HG02610 (cell line): Measurements from ENCODE around the gene FRAS1.
"Not testable (repeated sequence)": the region's sequence is repeated elsewhere in the genome, so short reads cannot be mapped to it uniquely, and the experiment has no call there.

Experiments used
- ATAC-seq: cut with Tn5 transposase; IDR thresholded peaks from one replicate; pipeline ENCODE4 v1.9.1; 2021; ENCODE audit warnings: mild to moderate bottlenecking, moderate library complexity; ENCODE audit not compliant: unreplicated experiment

FRAS1 gene

GRCh38 chr4:78423790-78424189 is 366.7 kb downstream of the FRAS1 start:
- no peak for ATAC-seq

GRCh38 chr4:78424461-78424860 is 367.3 kb downstream of the FRAS1 start:
- ATAC-seq = no peak

GRCh38 chr4:78426972-78427371 is 369.8 kb downstream of the FRAS1 start:
- ATAC-seq = no peak

GRCh38 chr4:78428996-78429395 is 371.9 kb downstream of the FRAS1 start:
- no peak for ATAC-seq

- no peak for ATAC-seq
Measured at GRCh38 chr4:78432896-78433295, 375.8 kb downstream of the FRAS1 start.

- ATAC-seq = no peak
Measured at GRCh38 chr4:78437608-78438088, 380.5 kb downstream of the FRAS1 start.

- ATAC-seq = no peak
Measured at GRCh38 chr4:78439328-78439727, 382.2 kb downstream of the FRAS1 start.

GRCh38 chr4:78441756-78442155 is 384.6 kb downstream of the FRAS1 start:
- no peak for ATAC-seq

GRCh38 chr4:78446619-78447018 is 389.5 kb downstream of the FRAS1 start:
- no peak for ATAC-seq

- ATAC-seq = no peak
Measured at GRCh38 chr4:78451407-78451806, 394.3 kb downstream of the FRAS1 start.

- no peak for ATAC-seq
Measured at GRCh38 chr4:78454016-78454415, 396.9 kb downstream of the FRAS1 start.

- ATAC-seq = no peak
Measured at GRCh38 chr4:78457751-78458150, 400.6 kb downstream of the FRAS1 start.

- no peak for ATAC-seq
Measured at GRCh38 chr4:78459327-78459726, 402.2 kb downstream of the FRAS1 start.

GRCh38 chr4:78460368-78460767 is 403.2 kb downstream of the FRAS1 start:
- no peak for ATAC-seq

GRCh38 chr4:78464265-78464664 is 407.1 kb downstream of the FRAS1 start:
- ATAC-seq = no peak

GRCh38 chr4:78467223-78467622 is 410.1 kb downstream of the FRAS1 start:
- ATAC-seq = not testable (repeated sequence)

GRCh38 chr4:78468272-78468671 is 411.1 kb downstream of the FRAS1 start:
- no peak for ATAC-seq

GRCh38 chr4:78476108-78476704 is 419.1 kb downstream of the FRAS1 start:
- ATAC-seq = no peak

GRCh38 chr4:78477276-78477675 is 420.2 kb downstream of the FRAS1 start:
- no peak for ATAC-seq

- no peak for ATAC-seq
Measured at GRCh38 chr4:78478523-78478922, 421.4 kb downstream of the FRAS1 start.

GRCh38 chr4:78480286-78480685 is 423.2 kb downstream of the FRAS1 start:
- no peak for ATAC-seq

GRCh38 chr4:78481180-78481579 is 424.1 kb downstream of the FRAS1 start:
- ATAC-seq = no peak

GRCh38 chr4:78482281-78482680 is 425.2 kb downstream of the FRAS1 start:
- ATAC-seq = no peak
